Ishikawa (cell line): Measurements from ENCODE around the gene NELL1.

Source experiments
- CEBPB ChIP-seq: IDR thresholded peaks from 2 replicates; pipeline ENCODE4 v1.6.1; 2012
- CREB1 ChIP-seq: IDR thresholded peaks from 2 replicates; pipeline ENCODE4 v1.6.1; 2012; ENCODE audit warnings: low read depth
- EGR1 ChIP-seq: IDR thresholded peaks from 2 replicates; pipeline ENCODE4 v1.6.1; 2012
- EP300 ChIP-seq: IDR thresholded peaks from 2 replicates; pipeline ENCODE4 v1.6.1; 2012; ENCODE audit warnings: borderline replicate concordance
- FOXM1 ChIP-seq: IDR thresholded peaks from 2 replicates; pipeline ENCODE4 v1.6.1; 2012; ENCODE audit warnings: low read depth, borderline replicate concordance
- MAX ChIP-seq: IDR thresholded peaks from 2 replicates; pipeline ENCODE4 v1.6.1; 2012
- NFIC ChIP-seq: IDR thresholded peaks from 2 replicates; pipeline ENCODE4 v1.6.1; 2012
- RAD21 ChIP-seq: IDR thresholded peaks from 2 replicates; pipeline ENCODE4 v1.6.1; 2012; ENCODE audit warnings: low read depth
- REST ChIP-seq: IDR thresholded peaks from 2 replicates; pipeline ENCODE4 v1.6.1; 2012; ENCODE audit warnings: low read depth, mild to moderate bottlenecking
- TAF1 ChIP-seq: IDR thresholded peaks from 2 replicates; pipeline ENCODE4 v1.6.1; 2012; ENCODE audit warnings: low read depth, mild to moderate bottlenecking
- TCF12 ChIP-seq: IDR thresholded peaks from 2 replicates; pipeline ENCODE4 v1.6.1; 2012; ENCODE audit warnings: low read depth
- TEAD4 ChIP-seq: IDR thresholded peaks from 2 replicates; pipeline ENCODE4 v1.6.1; 2012
- USF1 ChIP-seq: IDR thresholded peaks from 2 replicates; pipeline ENCODE4 v1.6.1; 2012
- YY1 ChIP-seq: IDR thresholded peaks from 2 replicates; pipeline ENCODE4 v1.6.1; 2012; ENCODE audit warnings: low read depth
- ZBTB7A ChIP-seq: IDR thresholded peaks from 2 replicates; pipeline ENCODE4 v1.6.1; 2012; ENCODE audit warnings: low read depth

Gene NELL1

GRCh38 chr11:21401496-21401895 lies 732.1 kb downstream of the NELL1 start:
- TF ChIP-seq NFIC (no peak), MAX (no peak), TCF12 (no peak), ZBTB7A (no peak)

- TF ChIP-seq NFIC (no peak), CEBPB (no peak), YY1 (no peak), RAD21 (no peak), TAF1 (no peak)
Measured at GRCh38 chr11:21402274-21402673, 732.9 kb downstream of the NELL1 start.

- TF ChIP-seq TEAD4 (no peak), CEBPB (no peak), TAF1 (no peak), YY1 (no peak), EGR1 (no peak), EP300 (no peak), RAD21 (no peak), FOXM1 (no peak), USF1 (no peak), MAX (no peak), NFIC (no peak)
Measured at GRCh38 chr11:21403069-21403468, 733.7 kb downstream of the NELL1 start.

- TF ChIP-seq USF1 (no peak), EP300 (no peak), TEAD4 (no peak), YY1 (no peak), CEBPB (no peak), EGR1 (no peak), NFIC (no peak), RAD21 (no peak), TAF1 (no peak), TCF12 (no peak), REST (no peak), MAX (no peak)
Measured at GRCh38 chr11:21405422-21405821, 736.0 kb downstream of the NELL1 start.

GRCh38 chr11:21410513-21410912 lies 741.1 kb downstream of the NELL1 start:
- no peak for TF ChIP-seq EP300
- TF ChIP-seq ZBTB7A, result no peak
- TF ChIP-seq NFIC, result no peak
- TF ChIP-seq REST, result no peak
- TF ChIP-seq TEAD4, result no peak
- no peak for TF ChIP-seq TCF12
- TF ChIP-seq YY1, result no peak
- TF ChIP-seq EGR1, result no peak
- TF ChIP-seq FOXM1, result no peak
- no peak for TF ChIP-seq TAF1
- TF ChIP-seq RAD21, result no peak
- no peak for TF ChIP-seq USF1

- TF ChIP-seq FOXM1 (no peak), TCF12 (no peak), TAF1 (no peak), YY1 (no peak), TEAD4 (no peak), NFIC (no peak), RAD21 (no peak)
Measured at GRCh38 chr11:21411104-21411503, 741.7 kb downstream of the NELL1 start.

- TF ChIP-seq NFIC, result no peak
- TF ChIP-seq TEAD4, result no peak
- TF ChIP-seq MAX, result no peak
- no peak for TF ChIP-seq TAF1
- TF ChIP-seq FOXM1, result no peak
- no peak for TF ChIP-seq RAD21
- no peak for TF ChIP-seq EP300
- TF ChIP-seq EGR1, result no peak
- no peak for TF ChIP-seq ZBTB7A
- TF ChIP-seq YY1, result no peak
- no peak for TF ChIP-seq CREB1
- no peak for TF ChIP-seq CEBPB
- no peak for TF ChIP-seq USF1
- TF ChIP-seq REST, result no peak
- no peak for TF ChIP-seq TCF12
Measured at GRCh38 chr11:21411597-21411996, 742.2 kb downstream of the NELL1 start.
